Midbrain (tissue), 1 donor: Measurements from ENCODE around the gene DDX18.

ENCODE experiments used
- DNase-seq: peaks from one replicate; lab custom pipeline; 2025; lab: John Stamatoyannopoulos, UW

Gene DDX18

GRCh38 chr2:117834992-117835391 lies 20.5 kb downstream of the DDX18 start:
- no peak for DNase-seq

- peak; percentile 71 for DNase-seq
Observed at GRCh38 chr2:117835990-117836760, 21.7 kb downstream of the DDX18 start.

DNA sequence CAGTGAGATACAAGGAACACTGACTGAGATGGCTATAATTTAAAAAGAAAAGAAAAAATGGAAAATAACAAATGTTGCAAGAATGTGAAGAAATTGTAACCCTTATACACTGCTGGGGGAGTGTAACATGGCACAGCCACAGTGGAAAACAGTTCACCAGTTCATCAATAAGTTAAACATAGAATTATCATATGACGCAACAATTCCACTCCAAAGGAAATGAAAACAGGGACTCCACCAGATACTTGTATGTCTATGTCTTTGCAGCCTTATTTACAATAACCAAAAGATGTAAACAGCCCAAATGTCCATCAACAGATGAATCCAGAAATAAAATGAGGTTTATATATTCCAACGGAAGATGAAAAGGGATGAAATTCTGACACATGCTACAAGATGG lies 30.8 kb downstream of the DDX18 start:
- no peak for DNase-seq

- DNase-seq, result no peak
Observed at GRCh38 chr2:117850015-117850414, 35.5 kb downstream of the DDX18 start.

- DNase-seq, result no peak
Observed at GRCh38 chr2:117850461-117850860, 36.0 kb downstream of the DDX18 start.

DNA sequence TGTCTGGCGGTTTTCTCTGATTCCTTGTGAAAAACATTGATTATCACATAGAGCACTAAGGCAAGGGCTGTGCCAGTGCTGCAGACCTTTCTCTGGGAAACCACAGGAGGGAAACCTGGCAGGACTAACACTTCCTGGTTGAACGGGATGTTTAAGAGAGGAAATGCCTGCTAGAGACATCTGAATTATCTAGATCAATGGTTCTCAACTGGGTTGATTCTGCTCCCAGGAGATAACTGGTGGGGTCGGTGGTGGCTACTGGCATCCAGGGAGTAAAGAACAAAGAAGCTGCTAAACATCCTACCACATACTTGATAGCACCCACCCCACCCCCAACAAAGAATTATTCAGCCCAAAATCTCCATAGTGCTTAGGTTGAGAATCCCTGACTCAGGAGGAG lies 37.5 kb downstream of the DDX18 start:
- no peak for DNase-seq

DNA sequence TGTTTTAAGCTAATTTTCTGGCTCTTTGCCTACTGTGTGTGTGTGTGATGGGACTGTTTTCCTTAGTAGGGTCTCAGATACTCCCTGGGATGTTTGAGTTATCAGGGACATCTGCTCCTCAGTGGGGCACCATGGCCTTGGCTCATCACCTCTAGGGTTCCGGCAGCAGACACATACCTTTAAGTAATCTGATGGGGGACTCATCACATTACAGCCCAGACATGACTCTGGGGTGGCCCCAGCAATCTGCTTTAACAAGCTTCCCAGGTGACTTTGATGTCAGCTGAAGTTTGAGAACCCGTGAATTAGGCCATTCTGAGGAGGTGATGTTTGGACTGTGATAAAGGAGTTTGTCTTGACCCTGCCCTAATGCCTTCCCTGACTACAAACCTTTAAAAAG lies 38.8 kb downstream of the DDX18 start:
- DNase-seq, result no peak

- no peak for DNase-seq
Observed at GRCh38 chr2:117853873-117854272, 39.4 kb downstream of the DDX18 start.

GRCh38 chr2:117854610-117855009 lies 40.1 kb downstream of the DDX18 start:
- no peak for DNase-seq

GRCh38 chr2:117855886-117856285 lies 41.4 kb downstream of the DDX18 start:
- no peak for DNase-seq

GRCh38 chr2:117856415-117857210 lies 42.1 kb downstream of the DDX18 start:
- DNase-seq, result no peak

- DNase-seq, result no peak
Observed at GRCh38 chr2:117858336-117858735, 43.8 kb downstream of the DDX18 start.

DNA sequence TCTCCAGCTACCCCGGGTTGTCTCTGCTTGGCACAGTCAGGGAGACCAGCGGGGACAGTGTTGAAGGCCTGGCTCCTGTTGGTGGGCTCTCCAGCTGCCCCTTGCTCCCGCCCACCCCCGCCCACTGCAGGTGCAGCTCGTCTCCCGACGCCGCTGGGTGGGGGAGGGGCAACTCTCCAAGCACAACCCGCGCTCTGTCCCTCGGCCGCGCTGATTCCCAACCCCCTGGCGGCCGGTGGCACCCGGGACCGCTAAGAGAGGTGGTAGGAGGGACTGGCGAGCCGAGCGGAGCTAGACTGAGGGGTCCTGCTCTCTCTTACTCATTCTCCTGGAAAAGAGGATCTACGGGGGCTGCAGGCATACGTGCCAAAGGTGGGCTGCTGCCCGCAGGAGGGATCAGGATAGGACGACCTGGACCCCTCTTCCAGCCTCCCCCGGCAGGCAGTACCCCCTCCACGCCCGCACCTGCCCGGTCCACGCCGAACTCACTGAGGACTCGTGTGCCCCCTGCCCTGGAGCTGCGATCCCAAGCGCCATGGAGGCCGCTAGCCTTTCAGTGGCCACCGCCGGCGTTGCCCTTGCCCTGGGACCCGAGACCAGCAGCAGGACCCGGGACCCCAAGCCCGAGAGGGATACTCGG lies 44.5 kb downstream of the DDX18 start:
- DNase-seq, result no peak

GRCh38 chr2:117859532-117859911 lies 45.0 kb downstream of the DDX18 start:
- no peak for DNase-seq

DNA sequence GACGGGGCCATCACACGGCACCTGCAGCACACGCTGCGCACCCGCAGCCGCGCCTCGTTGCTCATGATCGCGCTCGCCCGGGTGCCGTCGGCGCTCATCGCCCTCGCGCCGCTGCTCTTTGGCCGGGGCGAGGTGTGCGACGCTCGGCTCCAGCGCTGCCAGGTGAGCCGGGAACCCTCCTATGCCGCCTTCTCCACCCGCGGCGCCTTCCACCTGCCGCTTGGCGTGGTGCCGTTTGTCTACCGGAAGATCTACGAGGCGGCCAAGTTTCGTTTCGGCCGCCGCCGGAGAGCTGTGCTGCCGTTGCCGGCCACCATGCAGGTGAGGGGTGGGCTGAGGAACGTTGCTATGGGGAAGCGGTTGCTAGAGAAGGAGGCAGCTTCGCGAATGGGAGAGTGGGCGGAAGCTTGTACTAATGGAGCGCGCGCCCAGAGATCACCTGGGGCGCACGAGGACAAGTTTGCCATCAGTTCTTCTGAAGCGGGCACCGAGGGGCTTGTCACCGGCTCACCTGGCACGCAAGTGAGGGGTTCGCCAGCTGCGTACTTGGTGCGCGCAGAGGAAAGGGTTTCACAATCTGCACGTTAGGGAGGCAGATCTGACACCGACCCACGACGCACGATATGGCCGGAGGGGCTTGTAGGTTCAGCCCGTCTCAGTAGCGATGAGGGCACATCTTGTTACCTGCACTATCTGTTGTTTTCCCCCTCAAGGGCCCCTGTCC lies 45.6 kb downstream of the DDX18 start:
- no peak for DNase-seq

DNA sequence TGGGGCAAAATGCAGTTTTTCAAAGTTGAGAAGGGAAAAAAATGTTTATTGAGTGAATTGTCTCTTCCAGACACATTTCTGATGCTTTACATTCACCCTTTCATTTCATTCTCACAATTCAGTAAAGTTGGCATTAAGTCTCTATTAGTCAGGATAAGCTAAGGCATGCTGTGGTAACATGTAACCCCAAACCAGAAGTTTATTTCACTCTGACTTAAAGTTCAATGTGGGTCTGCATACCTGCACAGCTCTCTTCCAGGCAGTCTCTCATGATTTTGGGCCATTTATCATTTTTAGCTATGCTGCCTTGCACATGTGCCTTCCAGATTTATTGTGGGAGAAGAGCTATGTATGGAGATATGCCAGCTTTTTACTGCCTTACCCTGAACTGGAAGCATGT lies 48.0 kb downstream of the DDX18 start:
- DNase-seq, result no peak

DNA sequence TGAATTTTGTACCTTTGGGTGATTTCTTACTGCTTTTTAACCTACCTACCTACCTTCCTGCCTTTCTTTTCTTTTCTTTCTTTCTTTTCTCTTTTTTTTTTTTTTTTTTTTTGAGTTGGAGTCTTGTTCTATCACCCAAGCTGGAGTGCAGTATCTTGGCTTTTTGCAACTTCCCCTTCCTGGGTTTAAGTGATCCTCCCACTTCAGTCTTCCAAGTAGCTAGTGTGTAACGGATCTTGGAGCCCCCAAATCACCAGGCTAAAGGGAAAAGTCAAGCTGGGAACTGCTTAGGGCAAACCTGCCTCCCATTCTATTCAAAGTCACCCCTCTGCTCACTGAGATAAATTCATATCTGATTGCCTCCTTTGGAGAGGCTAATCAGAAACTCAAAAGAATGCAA lies 61.3 kb downstream of the DDX18 start:
- DNase-seq, result no peak

DNA sequence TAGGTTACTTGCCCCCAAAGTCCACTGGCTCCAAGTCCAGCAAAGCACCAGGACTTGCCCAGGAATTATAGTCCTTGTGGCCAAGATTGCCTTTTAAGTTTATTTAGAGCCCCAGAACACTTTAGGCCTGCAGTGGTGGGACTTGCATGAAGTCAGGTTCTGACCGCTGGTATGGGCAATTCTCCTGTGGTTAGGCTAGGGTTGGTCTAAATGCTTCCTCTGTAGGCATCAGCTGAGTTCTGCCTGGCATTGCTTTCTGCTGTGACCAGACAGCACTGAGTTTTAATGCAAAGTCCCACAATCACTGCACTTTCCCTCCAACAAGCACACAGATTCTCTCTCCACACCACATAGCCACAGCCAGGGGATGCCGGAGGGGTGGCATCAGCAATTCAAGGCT lies 64.5 kb downstream of the DDX18 start:
- no peak for DNase-seq
